SK-N-SH (cell line): Measurements from ENCODE around the gene CKB.

Experiments used
- CTCF ChIP-seq: fragments of 200-600 bp; sonication (generic); IDR thresholded peaks from 2 replicates; pipeline ENCODE4 v1.6.1; 2017; ENCODE audit warnings: antibody characterized with exemption, mild to moderate bottlenecking, moderate library complexity
- EP300 ChIP-seq, 2 experiments: IDR thresholded peaks; 2 replicates each; pipeline versions ENCODE4 v1.4.0 to v1.6.1; 2012; ENCODE audit warnings: borderline replicate concordance in 1 of 2, low read depth in 1 of 2, low read length in 1 of 2
- GABPA ChIP-seq: IDR thresholded peaks from 2 replicates; pipeline ENCODE4 v1.4.0; 2012; ENCODE audit warnings: low read depth, mild to moderate bottlenecking
- IRF3 ChIP-seq: fragments of 150-350 bp; IDR thresholded peaks from 2 replicates; pipeline ENCODE4 v1.6.1; 2016; ENCODE audit warnings: mild to moderate bottlenecking, low read depth, low read length
- MAX ChIP-seq: IDR thresholded peaks from 2 replicates; pipeline ENCODE4 v1.4.0; 2012; ENCODE audit warnings: low read depth
- PBX3 ChIP-seq: IDR thresholded peaks from 2 replicates; pipeline ENCODE4; 2012
- POLR2AphosphoS5 ChIP-seq: IDR thresholded peaks from 2 replicates; pipeline ENCODE4 v1.6.1; 2012; ENCODE audit warnings: low read depth, low read length
- RAD21 ChIP-seq: IDR thresholded peaks from 2 replicates; pipeline ENCODE4 v1.6.1; 2012; ENCODE audit warnings: mild to moderate bottlenecking, low read length
- SIN3A ChIP-seq: IDR thresholded peaks from 2 replicates; pipeline ENCODE4 v1.6.1; 2012; ENCODE audit warnings: low read depth, mild to moderate bottlenecking, low read length, moderate library complexity, borderline replicate concordance
- TAF1 ChIP-seq: IDR thresholded peaks from 2 replicates; pipeline ENCODE4 v1.6.1; 2012; ENCODE audit warnings: low read depth, mild to moderate bottlenecking, low read length, moderate library complexity, borderline replicate concordance
- YY1 ChIP-seq: IDR thresholded peaks from 2 replicates; pipeline ENCODE4 v1.4.0; 2012; ENCODE audit warnings: low read depth, mild to moderate bottlenecking
- ZBTB33 ChIP-seq: IDR thresholded peaks from 2 replicates; pipeline ENCODE4 v1.4.0; 2012; ENCODE audit warnings: low read depth, borderline replicate concordance
- TF ChIP-seq, protein P1 (sequence below): IDR thresholded peaks from 2 replicates; pipeline ENCODE4 v1.4.0; 2012; ENCODE audit warnings: low read depth, borderline replicate concordance

GRCh38 chr14:103483600-103483999, 39.0 kb downstream of the CKB start:
- TF ChIP-seq TAF1 (no peak), CTCF (no peak), MAX (no peak), POLR2AphosphoS5 (no peak), EP300 (IDR thresholded peaks at IDR 0.05; ENCODE audit: borderline replicate concordance in 1 of 2, low read depth in 1 of 2, low read length in 1 of 2) (no peak), IRF3 (no peak), GABPA (no peak), SIN3A (no peak), PBX3 (no peak), ZBTB33 (no peak), RAD21 (no peak), YY1 (no peak)
- TF ChIP-seq, protein P1, sequence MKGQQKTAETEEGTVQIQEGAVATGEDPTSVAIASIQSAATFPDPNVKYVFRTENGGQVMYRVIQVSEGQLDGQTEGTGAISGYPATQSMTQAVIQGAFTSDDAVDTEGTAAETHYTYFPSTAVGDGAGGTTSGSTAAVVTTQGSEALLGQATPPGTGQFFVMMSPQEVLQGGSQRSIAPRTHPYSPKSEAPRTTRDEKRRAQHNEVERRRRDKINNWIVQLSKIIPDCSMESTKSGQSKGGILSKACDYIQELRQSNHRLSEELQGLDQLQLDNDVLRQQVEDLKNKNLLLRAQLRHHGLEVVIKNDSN: no peak
